ENCODE measurements around the gene CPEB2.

DNA sequence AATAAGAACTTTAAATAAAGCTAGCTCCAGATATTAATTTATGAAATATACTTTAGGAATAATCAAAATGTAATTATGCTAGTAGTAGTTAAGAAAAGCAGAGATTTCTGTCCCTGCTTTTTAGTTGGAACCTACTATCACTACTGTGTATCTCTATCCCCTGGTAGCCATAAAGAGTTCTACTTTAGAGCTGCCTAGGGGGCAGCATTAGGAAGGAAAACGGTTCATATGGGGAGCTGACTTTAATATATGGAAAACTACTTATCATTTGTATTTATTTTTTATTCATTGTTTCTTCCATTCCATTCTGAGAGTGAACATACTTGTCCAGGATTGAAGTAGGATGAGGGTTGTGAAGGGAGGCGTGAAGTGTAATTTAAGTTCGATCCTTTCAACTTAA lies 40.9 kb downstream of the CPEB2 start:
- TF ChIP-seq, protein P1, sequence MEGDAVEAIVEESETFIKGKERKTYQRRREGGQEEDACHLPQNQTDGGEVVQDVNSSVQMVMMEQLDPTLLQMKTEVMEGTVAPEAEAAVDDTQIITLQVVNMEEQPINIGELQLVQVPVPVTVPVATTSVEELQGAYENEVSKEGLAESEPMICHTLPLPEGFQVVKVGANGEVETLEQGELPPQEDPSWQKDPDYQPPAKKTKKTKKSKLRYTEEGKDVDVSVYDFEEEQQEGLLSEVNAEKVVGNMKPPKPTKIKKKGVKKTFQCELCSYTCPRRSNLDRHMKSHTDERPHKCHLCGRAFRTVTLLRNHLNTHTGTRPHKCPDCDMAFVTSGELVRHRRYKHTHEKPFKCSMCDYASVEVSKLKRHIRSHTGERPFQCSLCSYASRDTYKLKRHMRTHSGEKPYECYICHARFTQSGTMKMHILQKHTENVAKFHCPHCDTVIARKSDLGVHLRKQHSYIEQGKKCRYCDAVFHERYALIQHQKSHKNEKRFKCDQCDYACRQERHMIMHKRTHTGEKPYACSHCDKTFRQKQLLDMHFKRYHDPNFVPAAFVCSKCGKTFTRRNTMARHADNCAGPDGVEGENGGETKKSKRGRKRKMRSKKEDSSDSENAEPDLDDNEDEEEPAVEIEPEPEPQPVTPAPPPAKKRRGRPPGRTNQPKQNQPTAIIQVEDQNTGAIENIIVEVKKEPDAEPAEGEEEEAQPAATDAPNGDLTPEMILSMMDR (IDR thresholded peaks at IDR 0.05): no peak
- no peak for TF ChIP-seq POLR2A (IDR thresholded peaks at IDR 0.05)
